A673 (cell line): Measurements from ENCODE around the gene NELL1.

Experiments used
- CTCF ChIP-seq: fragments of 300-800, 200-600 bp; sonication (generic); conservative IDR thresholded peaks from 2 replicates; pipeline ENCODE4 v1.5.1; 2017; ENCODE audit warnings: low read depth, mild to moderate bottlenecking, antibody characterized with exemption, low read length, moderate library complexity, mixed read lengths
- EZH2 ChIP-seq: fragments of 200-600 bp; sonication (generic); IDR thresholded peaks from 2 replicates; pipeline ENCODE4 v1.6.1; 2017; ENCODE audit warnings: borderline replicate concordance, low read depth, mild to moderate bottlenecking, mixed read lengths, antibody characterized with exemption, low read length; ENCODE audit not compliant: poor library complexity, severe bottlenecking

DNA sequence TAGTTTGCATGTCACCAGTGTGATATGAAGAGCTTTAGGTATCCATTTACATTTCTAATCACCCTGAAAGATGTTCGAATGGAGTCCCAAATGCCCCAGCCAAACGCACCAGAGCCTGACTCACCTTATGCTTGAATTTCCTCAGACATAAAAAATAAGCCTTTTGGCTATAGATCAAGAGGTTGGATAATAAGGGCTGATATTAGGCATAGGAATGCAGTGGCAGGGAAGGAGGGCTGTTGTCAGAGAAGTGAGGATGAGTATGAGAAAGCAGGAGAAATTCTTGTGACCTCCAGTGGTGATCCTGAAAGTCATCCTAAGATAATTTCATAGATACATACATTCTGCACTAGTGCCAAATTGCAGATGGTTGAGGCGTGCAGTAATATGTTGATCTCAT, 264.6 kb downstream of the NELL1 start:
- TF ChIP-seq CTCF (no peak), EZH2 (no peak)
